ENCODE data around the gene GLS. TPM values are rescaled to one million over a fixed set of nuclear protein-coding genes. Genes with fewer than 3 reads are reported as not detected.

GLS gene
- total RNA-seq, 1 experiment from 2014 or later, result 97.4 TPM

DNA sequence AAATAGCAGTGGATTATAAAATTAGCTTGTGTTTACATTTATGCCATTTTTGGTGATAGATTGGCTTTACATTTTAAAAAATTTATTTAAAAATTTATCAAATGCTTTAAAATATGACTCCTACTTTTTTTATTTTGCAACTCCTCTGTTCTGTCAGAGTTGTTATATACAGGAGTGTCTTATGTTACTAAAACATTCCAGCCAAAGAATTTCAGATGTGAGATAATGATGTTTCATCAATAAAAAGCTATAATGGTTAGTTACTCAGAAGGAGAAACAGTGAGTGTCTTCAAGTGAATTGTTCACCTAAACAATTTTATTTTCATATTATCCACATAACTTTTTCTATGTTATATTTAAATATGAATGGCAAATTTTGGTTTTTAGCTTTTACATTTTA, 52.7 kb downstream of the GLS start:
- H3K9me3 ChIP-seq (ENCODE audit: control insufficient read depth in 1 of 2, insufficient read depth in 1 of 2, low read depth in 1 of 2, low read length in 2 of 2), result no peaks in the 10 kb centered on the region
- no peaks in the 10 kb centered on the region for H3K79me2 ChIP-seq (ENCODE audit: insufficient read depth, low read length)
- no peak overlapping the region for H2AFZ ChIP-seq (ENCODE audit: low read depth, low read length, poor library complexity, severe bottlenecking)
- H3K27ac ChIP-seq (ENCODE audit: low read depth, low read length), result no peak overlapping the region
- H3K9me2 ChIP-seq (ENCODE audit: insufficient read depth), result no peaks in the 10 kb centered on the region
- no peak for ATAC-seq
- ChIA-PET POLR2A (no interaction called here), CTCF (no interaction called here), RAD21 (ENCODE audit: low non-redundant PET in 1 of 2, low total read pairs in 2 of 2, uncharacterized antibody in 2 of 2, unreplicated experiment in 2 of 2) (no interaction called here)
- H3K9ac ChIP-seq (ENCODE audit: low read length), result no peak overlapping the region
- DNase-seq (ENCODE audit: low read depth, low spot score), result no peak
- no peak overlapping the region for H3K4me2 ChIP-seq (ENCODE audit: low read length)
- BruUV-seq (replicated peaks), result no TSS peak
- TF ChIP-seq, protein P1, sequence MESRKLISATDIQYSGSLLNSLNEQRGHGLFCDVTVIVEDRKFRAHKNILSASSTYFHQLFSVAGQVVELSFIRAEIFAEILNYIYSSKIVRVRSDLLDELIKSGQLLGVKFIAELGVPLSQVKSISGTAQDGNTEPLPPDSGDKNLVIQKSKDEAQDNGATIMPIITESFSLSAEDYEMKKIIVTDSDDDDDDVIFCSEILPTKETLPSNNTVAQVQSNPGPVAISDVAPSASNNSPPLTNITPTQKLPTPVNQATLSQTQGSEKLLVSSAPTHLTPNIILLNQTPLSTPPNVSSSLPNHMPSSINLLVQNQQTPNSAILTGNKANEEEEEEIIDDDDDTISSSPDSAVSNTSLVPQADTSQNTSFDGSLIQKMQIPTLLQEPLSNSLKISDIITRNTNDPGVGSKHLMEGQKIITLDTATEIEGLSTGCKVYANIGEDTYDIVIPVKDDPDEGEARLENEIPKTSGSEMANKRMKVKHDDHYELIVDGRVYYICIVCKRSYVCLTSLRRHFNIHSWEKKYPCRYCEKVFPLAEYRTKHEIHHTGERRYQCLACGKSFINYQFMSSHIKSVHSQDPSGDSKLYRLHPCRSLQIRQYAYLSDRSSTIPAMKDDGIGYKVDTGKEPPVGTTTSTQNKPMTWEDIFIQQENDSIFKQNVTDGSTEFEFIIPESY (IDR thresholded peaks at IDR 0.05; ENCODE audit: extremely low read depth, insufficient replicate concordance, low read length), result no peak
- TF ChIP-seq CEBPB (IDR thresholded peaks at IDR 0.05; ENCODE audit: low read depth), result no peak
- TF ChIP-seq FOSL1 (IDR thresholded peaks at IDR 0.05; ENCODE audit: low read depth), result no peak
- TF ChIP-seq EZH2phosphoT487 (IDR thresholded peaks at IDR 0.05; ENCODE audit: borderline replicate concordance), result no peak
- no peak for TF ChIP-seq CBX3 (IDR thresholded peaks at IDR 0.05; ENCODE audit: low read depth)
- TF ChIP-seq, protein P2, sequence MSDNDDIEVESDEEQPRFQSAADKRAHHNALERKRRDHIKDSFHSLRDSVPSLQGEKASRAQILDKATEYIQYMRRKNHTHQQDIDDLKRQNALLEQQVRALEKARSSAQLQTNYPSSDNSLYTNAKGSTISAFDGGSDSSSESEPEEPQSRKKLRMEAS (IDR thresholded peaks at IDR 0.05), result no peak
- no peak for TF ChIP-seq ZFX (IDR thresholded peaks at IDR 0.05)
- TF ChIP-seq, protein P3, sequence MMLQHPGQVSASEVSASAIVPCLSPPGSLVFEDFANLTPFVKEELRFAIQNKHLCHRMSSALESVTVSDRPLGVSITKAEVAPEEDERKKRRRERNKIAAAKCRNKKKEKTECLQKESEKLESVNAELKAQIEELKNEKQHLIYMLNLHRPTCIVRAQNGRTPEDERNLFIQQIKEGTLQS (IDR thresholded peaks at IDR 0.05), result no peak
- no peak for TF ChIP-seq POLR2A (IDR thresholded peaks at IDR 0.05; ENCODE audit: borderline replicate concordance, extremely low read depth, insufficient read depth, insufficient read length)
- TF ChIP-seq TCF7L2 (IDR thresholded peaks at IDR 0.05; ENCODE audit: borderline replicate concordance, extremely low read depth, insufficient read depth, insufficient read length), result no peak
- TF ChIP-seq SP1 (IDR thresholded peaks at IDR 0.05; ENCODE audit: low read depth), result no peak
- no peak for TF ChIP-seq YY1 (IDR thresholded peaks at IDR 0.05; ENCODE audit: extremely low read depth, insufficient replicate concordance, low read depth, low read length)
- TF ChIP-seq POLR2AphosphoS5 (IDR thresholded peaks at IDR 0.05; ENCODE audit: low read depth, low read length), result no peak
- TF ChIP-seq ELF1 (IDR thresholded peaks at IDR 0.05; ENCODE audit: borderline replicate concordance, low read depth), result no peak
- TF ChIP-seq, protein P4, sequence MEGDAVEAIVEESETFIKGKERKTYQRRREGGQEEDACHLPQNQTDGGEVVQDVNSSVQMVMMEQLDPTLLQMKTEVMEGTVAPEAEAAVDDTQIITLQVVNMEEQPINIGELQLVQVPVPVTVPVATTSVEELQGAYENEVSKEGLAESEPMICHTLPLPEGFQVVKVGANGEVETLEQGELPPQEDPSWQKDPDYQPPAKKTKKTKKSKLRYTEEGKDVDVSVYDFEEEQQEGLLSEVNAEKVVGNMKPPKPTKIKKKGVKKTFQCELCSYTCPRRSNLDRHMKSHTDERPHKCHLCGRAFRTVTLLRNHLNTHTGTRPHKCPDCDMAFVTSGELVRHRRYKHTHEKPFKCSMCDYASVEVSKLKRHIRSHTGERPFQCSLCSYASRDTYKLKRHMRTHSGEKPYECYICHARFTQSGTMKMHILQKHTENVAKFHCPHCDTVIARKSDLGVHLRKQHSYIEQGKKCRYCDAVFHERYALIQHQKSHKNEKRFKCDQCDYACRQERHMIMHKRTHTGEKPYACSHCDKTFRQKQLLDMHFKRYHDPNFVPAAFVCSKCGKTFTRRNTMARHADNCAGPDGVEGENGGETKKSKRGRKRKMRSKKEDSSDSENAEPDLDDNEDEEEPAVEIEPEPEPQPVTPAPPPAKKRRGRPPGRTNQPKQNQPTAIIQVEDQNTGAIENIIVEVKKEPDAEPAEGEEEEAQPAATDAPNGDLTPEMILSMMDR (IDR thresholded peaks at IDR 0.05 in 2 of 3, conservative IDR thresholded peaks at IDR 0.05 in 1 of 3; ENCODE audit: borderline replicate concordance in 1 of 3, insufficient read depth in 1 of 3, low read depth in 2 of 3, low read length in 2 of 3), result no peak
- no peak for TF ChIP-seq SRF (IDR thresholded peaks at IDR 0.05; ENCODE audit: low read depth)
- no peak for TF ChIP-seq EZH2 (IDR thresholded peaks at IDR 0.05)
- H4K20me1 ChIP-seq (ENCODE audit: insufficient read depth), result no peaks in the 10 kb centered on the region
- peaks cover 6 to 7% of the 10 kb centered on the region in 2 experiments; a peak in 1 of 4 replicates for H3K36me3 ChIP-seq (ENCODE audit: control insufficient read depth in 1 of 2, insufficient read depth in 2 of 2, low read length in 2 of 2)
- H3K4me3 ChIP-seq (replicated peaks in 1 of 2; ENCODE audit: low read depth in 1 of 2, low read length in 2 of 2), result no peak overlapping the region
- no peaks in the 10 kb centered on the region for H3K27me3 ChIP-seq (ENCODE audit: insufficient read depth, low read length)
- H3K4me1 ChIP-seq (ENCODE audit: control insufficient read depth in 1 of 2, insufficient read depth in 2 of 2, low read length in 2 of 2), result no peaks in the 10 kb centered on the region
- intact Hi-C loops (cut with micrococcal nuclease), result no loop called here

All from HCT116 (cell line).